HG03457 (cell line): ENCODE data around the gene RMI2.
"Not testable (repeated sequence)": the region's sequence is repeated elsewhere in the genome, so short reads cannot be mapped to it uniquely, and the experiment has no call there.

Experiments
- ATAC-seq: cut with Tn5 transposase; IDR thresholded peaks from one replicate; pipeline ENCODE4 v1.9.1; 2021; ENCODE audit warnings: moderate number of reproducible peaks; ENCODE audit not compliant: unreplicated experiment

RMI2 gene

DNA sequence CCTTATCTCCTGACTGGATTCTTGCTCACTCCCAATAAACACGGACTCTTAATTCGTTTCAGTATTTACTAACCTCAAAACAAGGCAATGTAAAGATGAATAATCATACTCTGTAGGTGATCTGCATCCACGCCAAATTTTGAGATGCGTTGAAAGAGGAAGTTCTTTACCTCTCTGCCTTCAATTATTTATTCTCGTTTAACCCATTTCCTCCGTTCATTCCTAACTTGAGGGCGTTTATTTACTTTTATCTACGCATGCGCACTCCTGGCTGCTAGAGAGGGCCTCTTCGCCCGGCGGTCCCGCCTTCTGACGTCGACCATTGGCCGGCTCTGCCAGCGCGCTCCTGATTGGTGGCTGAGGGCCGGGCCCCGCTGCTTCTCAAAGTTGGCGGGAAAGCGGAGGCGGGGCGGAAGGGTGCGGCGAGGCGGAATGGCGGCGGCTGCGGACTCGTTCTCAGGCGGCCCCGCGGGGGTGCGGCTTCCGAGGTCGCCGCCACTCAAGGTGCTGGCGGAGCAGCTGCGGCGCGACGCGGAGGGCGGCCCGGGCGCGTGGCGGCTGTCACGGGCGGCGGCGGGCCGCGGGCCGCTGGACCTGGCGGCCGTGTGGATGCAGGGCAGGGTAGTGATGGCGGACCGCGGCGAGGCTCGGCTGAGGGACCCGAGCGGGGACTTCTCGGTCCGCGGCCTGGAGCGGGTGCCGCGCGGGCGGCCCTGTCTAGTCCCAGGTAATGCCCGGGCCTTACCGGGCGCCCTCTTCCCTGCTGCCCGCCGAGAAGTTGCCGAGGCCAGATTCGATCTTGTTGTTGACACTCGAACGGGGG, at the start of gene RMI2:
TSS of gene RMI2 (plus strand) at position 420 of the 823 bp plus-strand sequence. CDS start at position 433, 13 bp downstream.
- ATAC-seq: peak; percentile 93

DNA sequence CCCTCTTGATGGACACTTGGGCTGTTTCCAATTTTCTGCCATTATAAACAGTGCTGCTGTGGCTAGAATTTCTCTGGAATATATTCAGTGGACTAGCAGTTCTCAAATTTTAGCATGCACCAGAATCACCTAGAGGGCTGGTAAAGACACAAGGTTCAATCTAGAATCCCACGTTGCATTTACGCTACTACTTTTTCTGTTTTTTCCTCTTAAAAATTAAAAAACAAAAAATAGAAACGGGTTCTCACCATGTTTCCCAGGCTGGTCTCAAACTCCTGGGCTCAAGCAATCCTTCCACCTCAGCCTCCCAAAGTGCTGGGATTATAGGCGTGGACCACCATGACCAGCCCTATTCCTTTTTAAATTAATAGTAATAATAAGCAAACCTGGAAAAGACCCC, 49.6 kb upstream of the RMI2 start:
- ATAC-seq: no peak

DNA sequence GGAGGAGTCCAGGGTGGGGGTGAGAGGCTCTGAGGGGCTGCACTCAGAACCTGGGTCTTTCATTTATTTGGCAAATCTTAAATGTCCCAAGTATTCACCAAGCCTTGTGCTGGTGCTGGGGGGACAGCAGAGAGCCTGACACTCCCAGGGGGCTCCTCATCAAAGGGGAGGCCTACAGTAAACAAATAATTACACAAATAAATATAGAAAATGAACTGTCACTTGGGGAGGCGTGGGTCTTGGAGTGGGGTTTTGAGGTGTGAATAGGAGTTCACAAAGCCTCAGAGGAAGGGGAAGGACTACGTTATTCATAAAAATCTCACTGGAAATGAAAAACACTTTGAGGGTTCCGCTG, 48.9 kb upstream of the RMI2 start:
- no peak for ATAC-seq

DNA sequence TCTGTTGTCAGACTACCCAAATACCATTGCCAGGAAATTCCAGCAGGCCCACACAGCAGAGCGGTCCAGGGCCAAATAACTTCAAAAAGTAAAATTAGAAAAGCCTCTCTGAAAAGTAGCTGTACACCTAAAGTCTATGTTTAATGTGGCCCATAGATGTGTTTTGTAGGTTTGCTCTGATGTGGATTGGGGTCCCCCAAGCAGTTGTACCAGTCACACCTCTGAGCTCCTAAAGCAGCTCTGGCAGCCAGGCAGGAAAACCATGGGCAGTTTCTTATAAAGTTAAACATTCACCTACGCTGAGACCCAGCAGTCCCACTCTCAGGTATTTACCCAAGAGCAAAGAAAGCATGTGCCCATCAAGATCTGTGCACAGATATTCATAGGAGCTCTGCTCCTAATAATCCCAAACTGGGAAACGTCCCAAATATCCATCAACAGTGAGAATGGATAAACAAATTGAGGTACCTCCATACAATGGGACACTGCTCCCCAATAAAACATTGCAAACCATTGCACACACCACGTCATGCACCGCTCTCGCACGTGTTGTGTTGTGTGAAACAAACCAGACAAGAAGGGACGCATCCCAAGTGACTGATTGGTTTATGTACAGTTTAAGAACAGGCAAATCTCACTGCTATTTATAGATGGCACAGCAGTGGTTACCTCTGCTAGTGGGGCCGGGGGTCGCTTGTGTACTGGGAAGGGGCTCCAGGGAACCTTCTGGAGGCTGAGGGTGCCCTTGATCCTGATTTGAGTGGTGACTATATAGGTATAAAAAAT, 48.4 kb upstream of the RMI2 start:
- peak; percentile 16 for ATAC-seq

DNA sequence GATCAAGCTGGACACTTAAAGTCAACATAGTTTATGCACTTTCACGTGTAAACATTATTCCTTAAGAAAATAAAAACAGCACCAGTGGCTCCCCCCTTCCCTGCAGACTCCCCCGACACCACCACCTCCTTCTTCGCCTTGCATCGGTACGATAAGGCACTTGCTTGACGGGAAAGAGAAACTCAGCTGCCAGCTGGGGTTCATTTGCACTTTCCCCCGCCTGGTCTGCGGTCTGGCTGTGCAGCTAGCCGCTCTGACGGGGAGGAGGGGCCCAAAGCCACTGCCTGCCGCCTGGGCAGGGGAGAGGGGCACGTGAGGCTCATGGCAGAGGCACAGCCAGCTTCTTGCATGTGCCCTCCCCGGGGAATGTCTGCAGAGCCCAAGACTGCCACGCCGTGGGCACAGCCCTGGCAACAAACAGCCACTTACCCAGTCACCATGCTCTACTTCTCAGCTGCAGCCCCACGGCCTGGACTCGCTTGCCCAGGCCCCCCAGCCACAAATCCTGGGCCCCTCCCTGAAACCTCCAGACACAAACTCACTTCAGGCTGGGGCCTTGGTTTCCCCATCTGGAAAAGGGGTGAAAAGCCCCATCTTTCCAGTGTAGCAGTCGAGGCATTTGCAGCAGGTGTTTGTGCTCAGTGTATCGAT, 47.6 kb upstream of the RMI2 start:
- ATAC-seq: peak; percentile 64

DNA sequence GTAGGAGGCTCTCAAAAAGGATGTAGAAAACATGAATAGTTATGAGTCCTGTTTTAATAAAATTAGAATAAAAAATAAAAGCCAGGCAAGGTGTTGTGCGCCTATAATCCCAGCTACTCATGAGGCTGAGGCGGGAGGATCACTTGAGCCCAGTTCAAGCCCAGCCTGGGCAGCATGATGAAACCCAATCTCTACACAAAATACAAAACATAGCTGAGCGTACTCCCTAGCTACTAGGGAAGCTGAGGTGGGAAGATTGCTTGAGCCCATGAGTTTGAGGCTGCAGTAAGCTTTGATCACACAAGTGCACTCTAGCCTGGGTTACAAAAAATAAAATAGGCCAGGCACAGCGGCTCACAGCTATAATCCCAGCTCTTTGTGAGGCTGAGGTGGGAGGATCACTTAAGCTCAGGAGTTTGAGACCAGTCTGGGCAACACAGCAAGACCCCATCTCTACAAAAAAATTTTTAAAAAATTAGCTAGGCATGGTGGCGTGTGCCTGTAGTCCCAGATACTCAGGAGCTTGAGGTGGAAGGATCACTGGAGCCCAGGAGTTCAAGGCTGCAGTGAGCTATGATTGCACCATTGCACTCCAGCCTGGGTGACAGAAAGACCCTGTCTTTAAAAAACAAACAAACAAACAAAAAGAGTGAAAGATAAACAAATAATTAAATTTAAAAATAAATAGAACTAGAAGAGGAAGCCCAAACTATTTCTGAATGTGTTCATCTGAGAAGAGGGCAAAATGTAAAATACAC, 46.9 kb upstream of the RMI2 start:
- ATAC-seq: no peak

DNA sequence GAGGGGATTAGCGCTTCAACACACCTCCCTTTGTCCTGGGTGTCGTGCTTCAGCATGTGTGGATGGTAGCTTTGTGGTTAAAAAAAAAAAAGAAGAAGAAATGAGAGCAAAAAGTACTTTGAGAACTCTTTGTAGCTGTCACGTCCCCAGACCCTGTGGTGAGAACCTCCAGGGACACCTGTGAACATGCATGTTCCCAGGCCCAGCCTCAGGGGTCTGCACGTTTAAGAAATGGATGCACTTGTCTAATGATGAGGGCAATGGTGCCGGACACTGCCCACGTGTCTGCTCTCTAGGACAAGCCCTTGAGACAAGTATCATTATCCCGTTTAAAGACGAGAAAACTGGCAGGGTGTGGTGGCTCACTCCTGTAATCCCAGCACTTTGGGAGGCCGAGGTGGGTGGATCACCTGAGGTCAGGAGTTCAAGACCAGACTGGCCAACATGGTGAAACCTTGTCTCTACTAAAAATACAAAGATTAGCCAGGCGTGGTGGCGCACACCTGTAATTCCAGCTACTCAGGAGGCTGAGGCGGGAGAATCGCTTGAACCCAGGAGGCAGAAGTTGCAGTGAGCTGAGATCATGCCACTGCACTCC, 46.2 kb upstream of the RMI2 start:
- not testable (repeated sequence) for ATAC-seq

DNA sequence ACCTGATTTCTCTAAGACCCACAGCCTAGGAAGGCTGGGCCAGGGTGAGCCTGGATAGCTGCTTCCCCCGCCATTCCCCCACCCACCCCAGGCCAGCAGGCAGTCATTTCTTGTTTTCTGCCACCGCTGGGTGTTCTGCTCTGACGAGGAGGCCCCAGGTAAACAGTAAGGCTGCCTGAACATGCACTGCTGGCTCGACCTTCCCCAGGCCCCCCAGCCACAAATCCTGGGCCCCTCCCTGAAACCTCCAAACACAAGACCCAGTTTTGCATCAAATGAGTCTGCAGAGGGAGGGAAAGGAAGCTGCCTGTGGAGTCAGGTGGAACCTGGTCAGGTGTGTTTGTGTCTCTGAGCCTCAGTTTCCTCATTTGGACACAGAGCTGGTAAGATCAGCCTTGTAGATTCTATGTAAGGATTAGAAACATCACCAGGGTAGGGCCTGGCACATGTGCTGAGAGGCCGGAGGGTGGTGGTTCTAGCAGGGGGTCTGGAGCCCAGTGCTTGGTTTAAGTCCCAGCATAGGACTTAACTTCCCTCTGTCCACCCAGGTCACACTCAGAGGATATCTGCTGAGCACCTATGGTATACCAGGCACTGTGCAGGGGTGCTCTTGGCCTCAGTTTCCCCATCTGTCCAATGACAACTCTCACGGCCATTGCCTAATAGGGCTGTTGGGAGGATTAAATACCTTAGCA, 45.2 kb upstream of the RMI2 start:
- ATAC-seq: no peak

DNA sequence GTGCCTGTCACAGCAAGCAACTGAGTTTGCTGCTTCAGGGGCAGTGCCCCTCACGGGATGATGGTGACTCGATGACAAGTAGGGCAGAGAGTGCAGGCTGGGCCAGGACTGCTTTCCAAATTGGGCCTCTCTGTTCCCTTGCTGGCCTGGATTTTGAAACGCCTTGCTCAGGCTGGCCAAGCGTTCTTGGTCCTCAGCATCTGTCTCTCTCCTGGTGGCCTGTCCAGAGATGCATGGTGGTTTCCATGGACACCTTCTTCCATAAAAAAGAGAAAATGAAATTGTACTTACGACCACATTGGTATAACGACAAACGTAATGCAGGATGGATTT, 44.7 kb upstream of the RMI2 start:
- ATAC-seq: no peak

DNA sequence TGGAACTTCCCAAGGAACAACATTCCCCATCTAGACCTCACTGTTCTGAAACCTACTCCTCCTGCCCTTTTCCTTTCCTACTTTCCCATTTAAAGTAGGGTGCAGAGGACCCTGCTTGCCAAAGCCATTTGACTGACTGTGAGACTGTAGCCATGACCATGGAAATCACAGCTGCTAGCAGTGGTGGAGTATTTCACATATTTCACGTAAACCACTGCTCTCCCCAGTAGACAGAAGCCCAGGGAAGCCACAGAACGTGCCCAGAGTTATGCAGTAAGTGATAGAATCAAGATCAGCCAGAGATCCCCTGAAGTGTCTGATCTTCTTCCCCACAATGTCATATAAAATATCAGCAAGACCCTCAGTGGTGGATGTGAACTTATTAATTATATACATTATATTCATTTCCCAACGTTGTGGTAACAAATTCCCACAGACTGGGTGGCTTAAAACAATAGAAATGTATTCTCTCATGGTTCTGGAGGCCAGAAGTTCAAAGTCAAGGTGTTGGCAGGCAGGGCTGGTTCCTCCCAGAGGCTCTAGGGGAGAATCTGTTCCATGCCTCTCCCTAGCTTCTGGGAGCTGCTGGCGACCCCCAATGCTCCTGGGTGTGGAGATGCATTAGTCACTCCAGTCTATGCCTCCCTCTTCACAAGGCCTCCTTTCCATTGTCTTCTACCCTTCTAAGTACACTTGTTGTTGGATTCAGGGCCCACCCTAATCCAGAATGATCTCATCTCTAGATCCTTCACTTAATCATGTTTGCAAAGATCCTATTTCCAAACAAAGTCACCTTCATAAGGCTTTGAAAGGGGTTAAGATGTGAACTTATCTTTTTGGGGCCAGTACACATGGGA, 43.4 kb upstream of the RMI2 start:
- ATAC-seq: no peak

DNA sequence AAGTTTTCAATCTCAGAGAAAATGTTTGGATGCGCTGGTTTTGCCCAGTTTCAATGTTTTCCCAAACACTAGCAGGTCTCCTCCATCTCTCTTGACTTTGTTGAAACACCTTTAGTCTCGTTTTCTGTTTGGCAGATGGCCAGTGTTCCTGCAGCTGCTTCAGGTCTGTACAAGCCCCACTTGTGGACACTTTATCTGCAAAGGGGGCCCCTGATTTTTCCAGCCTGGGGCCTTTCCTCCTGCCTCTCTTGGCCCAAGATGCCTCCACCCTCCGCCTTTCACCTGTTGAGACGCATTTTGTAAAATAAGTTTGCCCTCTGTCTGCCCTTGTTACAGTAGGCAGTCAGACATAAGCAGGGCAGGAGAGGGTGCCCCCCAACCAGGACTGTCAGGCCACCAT, 42.3 kb upstream of the RMI2 start:
- ATAC-seq: no peak

DNA sequence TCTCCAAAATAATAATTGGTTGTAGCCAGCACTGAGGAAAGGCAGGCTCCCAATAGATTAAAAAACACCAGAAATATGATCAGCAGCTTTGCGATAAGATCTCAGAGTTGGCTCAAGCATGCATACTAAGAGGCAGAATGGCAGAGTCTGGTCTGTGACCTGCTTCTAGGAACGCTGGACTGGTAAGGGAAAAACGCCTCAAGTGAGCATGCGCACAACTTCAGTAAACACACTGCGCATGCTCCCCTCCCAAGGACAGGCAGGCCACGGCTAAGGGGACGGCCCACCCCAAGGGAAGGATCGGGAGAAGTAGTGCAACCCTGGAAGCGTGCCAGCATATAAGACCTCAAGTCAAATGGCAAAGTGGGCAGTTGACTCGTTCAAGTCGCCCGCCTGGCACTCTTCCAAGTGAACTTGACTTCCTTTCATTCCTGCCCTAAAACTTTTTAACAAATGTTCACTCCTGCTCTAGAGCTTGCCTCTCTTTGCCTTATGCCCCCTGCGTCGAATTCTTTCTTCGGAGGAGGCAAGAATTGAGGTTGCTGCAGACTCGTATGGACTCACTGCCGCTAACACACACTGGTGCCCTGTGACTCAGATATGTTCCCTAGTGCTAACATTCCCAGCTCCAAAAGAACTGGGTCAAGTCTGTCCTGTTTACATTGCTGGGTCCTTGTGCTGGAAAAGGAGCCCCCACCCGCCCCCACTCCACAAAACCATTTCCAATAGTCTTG, 41.7 kb upstream of the RMI2 start:
- no peak for ATAC-seq

DNA sequence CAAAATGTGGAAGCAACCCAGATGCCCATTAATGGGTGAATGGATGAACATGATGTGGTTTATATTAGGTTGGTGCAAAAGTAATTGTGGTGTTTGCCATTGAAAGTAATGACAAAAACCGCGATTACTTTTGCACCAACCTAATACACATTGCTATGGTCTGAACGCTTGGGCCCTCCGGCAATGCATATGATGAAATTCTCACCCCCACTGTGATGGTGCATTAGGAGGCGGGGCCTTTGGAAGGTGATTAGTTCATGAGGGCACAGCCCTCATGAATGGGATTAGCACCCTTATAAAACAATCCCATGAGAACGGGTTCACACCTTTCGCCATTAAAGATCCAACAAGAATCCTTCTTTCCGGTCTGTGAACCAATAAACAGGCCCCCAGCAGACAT, 38.9 kb upstream of the RMI2 start:
- no peak for ATAC-seq

DNA sequence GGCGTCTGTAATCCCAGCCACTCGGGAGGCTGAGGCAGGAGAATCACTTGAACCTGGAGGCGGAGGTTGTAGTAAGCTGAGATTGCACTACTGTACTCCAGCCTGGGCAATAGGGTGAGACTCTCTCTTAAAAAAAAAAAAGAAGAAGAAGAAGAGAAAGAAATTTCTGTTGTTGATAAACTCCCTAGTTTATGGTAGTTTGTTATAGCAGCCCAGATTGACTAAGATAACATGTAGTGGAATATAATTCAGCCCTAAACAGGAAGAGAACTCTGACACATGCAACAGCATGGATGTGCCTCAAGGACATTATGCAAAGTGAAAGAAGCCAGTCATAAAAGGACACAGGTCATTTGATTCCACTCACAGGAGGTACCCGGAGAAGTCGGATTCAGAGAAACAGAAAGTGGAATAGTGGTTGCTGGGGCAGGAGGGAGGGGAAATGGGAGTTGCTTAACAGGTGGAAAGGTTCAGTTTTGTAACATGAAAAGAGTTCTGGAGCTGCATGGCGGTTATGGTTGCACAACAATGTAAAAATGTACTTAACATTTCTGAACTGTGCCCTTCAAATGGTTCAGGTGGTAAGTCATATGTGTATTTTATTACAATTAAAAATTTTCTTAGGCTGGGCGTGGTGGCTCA, 38.1 kb upstream of the RMI2 start:
- ATAC-seq: no peak

DNA sequence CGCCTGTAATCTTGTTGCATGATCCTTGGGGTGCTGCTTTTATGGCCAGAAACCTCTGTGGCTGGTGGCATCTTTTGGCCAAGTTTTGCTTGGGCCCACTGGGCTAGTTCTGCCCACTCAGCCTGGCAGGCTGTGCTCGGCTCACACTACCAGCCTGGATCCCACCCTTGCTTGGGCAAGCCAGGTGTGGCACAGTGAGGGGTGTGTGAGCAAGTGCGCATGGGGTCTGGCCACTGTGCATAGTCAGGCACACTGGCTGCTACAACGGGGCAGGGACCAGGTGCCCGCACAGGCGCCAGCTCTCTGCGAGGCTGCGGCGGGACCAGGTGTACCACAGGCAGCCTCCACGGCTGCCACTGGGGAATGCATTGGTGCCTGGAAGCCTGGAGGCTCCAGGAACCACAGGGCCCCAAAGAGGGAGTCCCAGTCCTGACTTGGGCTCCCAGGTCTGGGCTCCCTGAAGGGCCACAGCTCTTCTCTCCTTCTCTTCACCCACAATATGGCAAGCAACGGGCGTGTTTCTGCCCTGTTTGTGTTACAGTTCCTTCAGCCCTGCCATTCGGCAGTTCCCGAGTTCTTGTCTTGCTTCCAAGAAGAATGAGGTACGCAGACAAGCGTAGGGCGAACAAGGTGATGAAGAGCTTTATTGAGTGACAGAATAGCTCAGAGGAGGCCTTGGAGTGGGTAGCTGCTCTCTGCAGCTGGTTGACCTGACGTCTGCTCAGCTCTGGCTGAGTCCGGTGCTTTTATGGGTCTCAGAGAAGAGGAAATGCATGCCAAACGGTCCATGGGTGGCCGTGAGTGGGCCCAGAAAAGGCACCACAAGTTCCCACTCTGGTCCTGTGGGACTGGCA, 37.4 kb upstream of the RMI2 start:
- ATAC-seq: no peak

DNA sequence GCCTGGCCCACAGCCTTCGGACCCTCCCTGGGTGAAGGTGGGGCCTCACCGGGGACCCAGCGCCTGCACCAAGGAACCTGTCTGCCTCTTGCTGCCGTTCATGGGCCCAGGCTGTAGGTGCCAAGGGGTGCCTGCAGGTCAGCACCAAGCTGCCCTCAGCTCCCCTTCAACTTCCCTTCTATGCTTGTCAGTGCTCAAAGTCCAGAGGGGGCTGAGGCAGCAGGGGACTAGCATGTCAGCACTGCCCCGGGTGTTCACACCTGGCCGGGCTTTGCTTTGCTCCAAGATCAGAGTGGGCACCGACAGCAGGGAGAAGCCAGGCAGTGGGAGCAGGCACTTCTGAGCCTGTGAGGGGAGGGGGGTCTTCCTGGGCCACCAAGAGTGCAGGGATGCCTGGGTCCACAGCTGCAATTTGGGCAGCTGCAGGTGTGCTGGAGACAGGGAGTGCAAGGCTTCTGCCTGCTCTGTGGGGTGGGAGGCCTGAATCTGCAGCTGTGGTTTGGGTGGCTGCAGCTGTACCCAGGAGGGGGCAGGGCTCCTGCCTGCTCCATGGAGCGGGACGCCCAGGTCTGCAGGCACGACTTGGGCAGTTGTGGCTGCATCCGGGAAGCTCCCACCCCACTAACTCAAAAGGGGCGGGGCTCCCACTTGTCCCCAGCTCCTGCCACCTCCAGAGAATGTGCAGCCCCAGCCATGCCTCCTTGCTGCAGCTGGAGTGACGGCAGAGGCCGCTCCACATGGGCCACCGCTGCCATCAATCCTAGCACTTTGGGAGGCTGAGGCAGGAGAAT, 36.6 kb upstream of the RMI2 start:
- no peak for ATAC-seq
